ENCODE results near the gene SLC50A1.
A peak's percentile ranks its signal among the peaks of the same experiment; 100 is the strongest.

SLC50A1 gene

GRCh38 chr1:155126556-155127104, 9.0 kb upstream of the SLC50A1 start:
- Histone ChIP-seq H3K27me3 (replicated peaks; ENCODE audit: control insufficient read depth, insufficient read depth, low read length, poor library complexity, severe bottlenecking) (peaks cover 9% of the 10 kb centered on the region), H3K9me3 (ENCODE audit: control insufficient read depth, low read length) (no peaks in the 10 kb centered on the region), H3K4me1 (ENCODE audit: control insufficient read depth, insufficient read depth, low read length, poor library complexity, severe bottlenecking) (peaks cover 36% of the 10 kb centered on the region), H3K27ac (ENCODE audit: insufficient read depth, low read length, poor library complexity, severe bottlenecking) (no peak overlapping the region), H3K4me3 (ENCODE audit: insufficient read depth, low read depth, low read length, poor library complexity, severe bottlenecking) (peak overlapping the region; percentile 65), H3K36me3 (ENCODE audit: control insufficient read depth, insufficient read depth, low read length) (no peaks in the 10 kb centered on the region)
- DNase-seq, result peak in 2 of 3 donors; percentile 9 to 10

- H3K9me3 ChIP-seq (ENCODE audit: control insufficient read depth, low read length), result no peaks in the 10 kb centered on the region
- peaks cover 9% of the 10 kb centered on the region for H3K27me3 ChIP-seq (replicated peaks; ENCODE audit: control insufficient read depth, insufficient read depth, low read length, poor library complexity, severe bottlenecking)
- peak within 1 kb of the TSS; percentile 65 for H3K4me3 ChIP-seq (ENCODE audit: insufficient read depth, low read depth, low read length, poor library complexity, severe bottlenecking)
- H3K27ac ChIP-seq (ENCODE audit: insufficient read depth, low read length, poor library complexity, severe bottlenecking), result peak within 1 kb of the TSS; percentile 37
- DNase-seq, result peak in 2 of 3 donors; percentile 9 to 23
- H3K4me1 ChIP-seq (ENCODE audit: control insufficient read depth, insufficient read depth, low read length, poor library complexity, severe bottlenecking), result peaks cover 36% of the 10 kb centered on the region
- no peaks in the 10 kb centered on the region for H3K36me3 ChIP-seq (ENCODE audit: control insufficient read depth, insufficient read depth, low read length)
Observed at GRCh38 chr1:155127105-155127966, 8.3 kb upstream of the SLC50A1 start, which contains the start of gene EFNA1. TSS of gene EFNA1 (plus strand) at chr1:155127876. CDS start at chr1:155127978, 102 bp downstream.

- DNase-seq, result no peak
- Histone ChIP-seq H3K9me3 (ENCODE audit: control insufficient read depth, low read length) (no peaks in the 10 kb centered on the region), H3K4me1 (ENCODE audit: control insufficient read depth, insufficient read depth, low read length, poor library complexity, severe bottlenecking) (peaks cover 36% of the 10 kb centered on the region), H3K36me3 (ENCODE audit: control insufficient read depth, insufficient read depth, low read length) (no peaks in the 10 kb centered on the region), H3K27me3 (replicated peaks; ENCODE audit: control insufficient read depth, insufficient read depth, low read length, poor library complexity, severe bottlenecking) (peaks cover 9% of the 10 kb centered on the region), H3K4me3 (ENCODE audit: insufficient read depth, low read depth, low read length, poor library complexity, severe bottlenecking) (peak overlapping the region; percentile 65), H3K27ac (ENCODE audit: insufficient read depth, low read length, poor library complexity, severe bottlenecking) (peak overlapping the region; percentile 37)
Observed at GRCh38 chr1:155127967-155128754, 7.5 kb upstream of the SLC50A1 start.

- no peaks in the 10 kb centered on the region for H3K9me3 ChIP-seq (ENCODE audit: control insufficient read depth, low read length)
- H3K4me1 ChIP-seq (ENCODE audit: control insufficient read depth, insufficient read depth, low read length, poor library complexity, severe bottlenecking), result peaks cover 36% of the 10 kb centered on the region
- no peak overlapping the region for H3K27ac ChIP-seq (ENCODE audit: insufficient read depth, low read length, poor library complexity, severe bottlenecking)
- H3K4me3 ChIP-seq (ENCODE audit: insufficient read depth, low read depth, low read length, poor library complexity, severe bottlenecking), result peak overlapping the region; percentile 65
- no peaks in the 10 kb centered on the region for H3K36me3 ChIP-seq (ENCODE audit: control insufficient read depth, insufficient read depth, low read length)
- peaks cover 9% of the 10 kb centered on the region for H3K27me3 ChIP-seq (replicated peaks; ENCODE audit: control insufficient read depth, insufficient read depth, low read length, poor library complexity, severe bottlenecking)
- no peak for DNase-seq
Observed at GRCh38 chr1:155128755-155129473, 6.7 kb upstream of the SLC50A1 start.

- Histone ChIP-seq H3K9me3 (ENCODE audit: control insufficient read depth, low read length) (no peaks in the 10 kb centered on the region), H3K4me3 (ENCODE audit: insufficient read depth, low read depth, low read length, poor library complexity, severe bottlenecking) (no peak overlapping the region), H3K36me3 (ENCODE audit: control insufficient read depth, insufficient read depth, low read length) (no peaks in the 10 kb centered on the region), H3K4me1 (ENCODE audit: control insufficient read depth, insufficient read depth, low read length, poor library complexity, severe bottlenecking) (peaks cover 43% of the 10 kb centered on the region), H3K27me3 (replicated peaks; ENCODE audit: control insufficient read depth, insufficient read depth, low read length, poor library complexity, severe bottlenecking) (peaks cover 9% of the 10 kb centered on the region), H3K27ac (ENCODE audit: insufficient read depth, low read length, poor library complexity, severe bottlenecking) (no peak overlapping the region)
- DNase-seq, result no peak
Observed at GRCh38 chr1:155130272-155131006, 5.2 kb upstream of the SLC50A1 start.

GRCh38 chr1:155131285-155131684, 4.4 kb upstream of the SLC50A1 start:
- no peaks in the 10 kb centered on the region for H3K9me3 ChIP-seq (ENCODE audit: control insufficient read depth, low read length)
- no peak for DNase-seq
- H3K4me1 ChIP-seq (ENCODE audit: control insufficient read depth, insufficient read depth, low read length, poor library complexity, severe bottlenecking), result peaks cover 45% of the 10 kb centered on the region
- H3K27me3 ChIP-seq (replicated peaks; ENCODE audit: control insufficient read depth, insufficient read depth, low read length, poor library complexity, severe bottlenecking), result peaks cover 9% of the 10 kb centered on the region
- no peak overlapping the region for H3K27ac ChIP-seq (ENCODE audit: insufficient read depth, low read length, poor library complexity, severe bottlenecking)
- H3K4me3 ChIP-seq (ENCODE audit: insufficient read depth, low read depth, low read length, poor library complexity, severe bottlenecking), result no peak overlapping the region
- no peaks in the 10 kb centered on the region for H3K36me3 ChIP-seq (ENCODE audit: control insufficient read depth, insufficient read depth, low read length)

GRCh38 chr1:155131856-155132255, 3.8 kb upstream of the SLC50A1 start:
- no peaks in the 10 kb centered on the region for H3K9me3 ChIP-seq (ENCODE audit: control insufficient read depth, low read length)
- H3K4me3 ChIP-seq (ENCODE audit: insufficient read depth, low read depth, low read length, poor library complexity, severe bottlenecking), result no peak overlapping the region
- H3K36me3 ChIP-seq (ENCODE audit: control insufficient read depth, insufficient read depth, low read length), result no peaks in the 10 kb centered on the region
- DNase-seq, result no peak
- peaks cover 9% of the 10 kb centered on the region for H3K27me3 ChIP-seq (replicated peaks; ENCODE audit: control insufficient read depth, insufficient read depth, low read length, poor library complexity, severe bottlenecking)
- H3K4me1 ChIP-seq (ENCODE audit: control insufficient read depth, insufficient read depth, low read length, poor library complexity, severe bottlenecking), result peaks cover 43% of the 10 kb centered on the region
- no peak overlapping the region for H3K27ac ChIP-seq (ENCODE audit: insufficient read depth, low read length, poor library complexity, severe bottlenecking)

GRCh38 chr1:155133799-155134281, 1.8 kb upstream of the SLC50A1 start:
- Histone ChIP-seq H3K27ac (ENCODE audit: insufficient read depth, low read length, poor library complexity, severe bottlenecking) (no peak overlapping the region), H3K36me3 (ENCODE audit: control insufficient read depth, insufficient read depth, low read length) (no peaks in the 10 kb centered on the region), H3K27me3 (replicated peaks; ENCODE audit: control insufficient read depth, insufficient read depth, low read length, poor library complexity, severe bottlenecking) (no peaks in the 10 kb centered on the region), H3K9me3 (ENCODE audit: control insufficient read depth, low read length) (no peaks in the 10 kb centered on the region), H3K4me1 (ENCODE audit: control insufficient read depth, insufficient read depth, low read length, poor library complexity, severe bottlenecking) (peaks cover 30% of the 10 kb centered on the region), H3K4me3 (ENCODE audit: insufficient read depth, low read depth, low read length, poor library complexity, severe bottlenecking) (no peak overlapping the region)
- DNase-seq, result no peak

- no peaks in the 10 kb centered on the region for H3K36me3 ChIP-seq (ENCODE audit: control insufficient read depth, insufficient read depth, low read length)
- H3K27me3 ChIP-seq (replicated peaks; ENCODE audit: control insufficient read depth, insufficient read depth, low read length, poor library complexity, severe bottlenecking), result no peaks in the 10 kb centered on the region
- no peak for DNase-seq
- H3K4me3 ChIP-seq (ENCODE audit: insufficient read depth, low read depth, low read length, poor library complexity, severe bottlenecking), result no peak overlapping the region
- H3K9me3 ChIP-seq (ENCODE audit: control insufficient read depth, low read length), result no peaks in the 10 kb centered on the region
- no peak overlapping the region for H3K27ac ChIP-seq (ENCODE audit: insufficient read depth, low read length, poor library complexity, severe bottlenecking)
- H3K4me1 ChIP-seq (ENCODE audit: control insufficient read depth, insufficient read depth, low read length, poor library complexity, severe bottlenecking), result peaks cover 25% of the 10 kb centered on the region
Observed at GRCh38 chr1:155134322-155134721, 1.3 kb upstream of the SLC50A1 start.
